Bronchial epithelial cell (primary cell): ENCODE results near the gene PLXND1. TPM values are rescaled to one million over a fixed set of nuclear protein-coding genes. Genes with fewer than 3 reads are reported as not detected.
"Not testable (repeated sequence)": the region's sequence is repeated elsewhere in the genome, so short reads cannot be mapped to it uniquely, and the experiment has no call there.

Experiments
- DNase-seq: peaks from one replicate; pipeline ENCODE4 v3.0.0-alpha.2; 2010; ENCODE audit warnings: low read depth
- FAIRE-seq: peaks from 2 replicates; lab custom pipeline; 2011; peaks lifted over from hg19 to GRCh38; lab: Jason Lieb, UNC
- H3K27me3 ChIP-seq: 2 replicates; pipeline ENCODE4 v1.5.1; 2011; ENCODE audit warnings: low read length; ENCODE audit not compliant: control insufficient read depth, insufficient read depth
- H3K36me3 ChIP-seq: 2 replicates; pipeline ENCODE4 v1.5.1; 2011; ENCODE audit warnings: low read length; ENCODE audit not compliant: control insufficient read depth, insufficient read depth
- H3K4me3 ChIP-seq: 2 replicates; pipeline ENCODE4 v1.5.1; 2011; ENCODE audit warnings: mild to moderate bottlenecking, low read depth, low read length, control low read depth
- CTCF ChIP-seq: IDR thresholded peaks from 2 replicates; pipeline ENCODE4 v1.5.1; 2011; ENCODE audit warnings: mild to moderate bottlenecking, moderate library complexity, low read length, control low read depth, inconsistent platforms; ENCODE audit not compliant: insufficient read depth, severe bottlenecking
- total RNA-seq: library from RNA; depleted of rRNA; stranded (reverse); fragments of >200 nt; gene quantifications from 2 replicates; pipeline ENCODE4 v1.2.1, GENCODE V29; 2014

The PLXND1 gene
- total RNA-seq, 1 donor from 2014 or later: 2.4 TPM

- H3K27me3 ChIP-seq: no peaks in the 10 kb centered on the region
- no peak overlapping the region for H3K4me3 ChIP-seq
- FAIRE-seq (no peak), DNase-seq (no peak)
- no peak for TF ChIP-seq CTCF
- no peaks in the 10 kb centered on the region for H3K36me3 ChIP-seq
Observed at GRCh38 chr3:129613367-129613740, 6.9 kb upstream of the PLXND1 start.

GRCh38 chr3:129612534-129613366 is 6.3 kb upstream of the PLXND1 start:
- no peaks in the 10 kb centered on the region for H3K27me3 ChIP-seq
- no peak for TF ChIP-seq CTCF
- DNase-seq (no peak), FAIRE-seq (no peak)
- H3K36me3 ChIP-seq: no peaks in the 10 kb centered on the region
- no peak overlapping the region for H3K4me3 ChIP-seq

- no peak for DNase-seq
- no peaks in the 10 kb centered on the region for H3K27me3 ChIP-seq
- TF ChIP-seq CTCF: no peak
- H3K36me3 ChIP-seq: no peaks in the 10 kb centered on the region
- H3K4me3 ChIP-seq: no peak overlapping the region
- no peak for FAIRE-seq
Observed at GRCh38 chr3:129611812-129612533, 5.5 kb upstream of the PLXND1 start.

GRCh38 chr3:129611446-129611800 is 4.9 kb upstream of the PLXND1 start:
- Histone ChIP-seq H3K4me3 (no peak overlapping the region), H3K36me3 (no peaks in the 10 kb centered on the region), H3K27me3 (no peaks in the 10 kb centered on the region)
- FAIRE-seq: no peak
- DNase-seq: no peak
- TF ChIP-seq CTCF: no peak

GRCh38 chr3:129610794-129611445 is 4.4 kb upstream of the PLXND1 start:
- DNase-seq, FAIRE-seq, H3K36me3 ChIP-seq: not testable (repeated sequence)

GRCh38 chr3:129610276-129610675 is 3.8 kb upstream of the PLXND1 start:
- peaks cover 6% of the 10 kb centered on the region for H3K27me3 ChIP-seq
- FAIRE-seq (no peak), DNase-seq (no peak)
- no peaks in the 10 kb centered on the region for H3K36me3 ChIP-seq
- no peak for TF ChIP-seq CTCF
- H3K4me3 ChIP-seq: no peak overlapping the region

More at GRCh38 chr3:129610794-129611445, 4.4 kb upstream of the PLXND1 start:
- H3K4me3 ChIP-seq, H3K27me3 ChIP-seq: not testable (repeated sequence)
